Skeletal muscle tissue (tissue), 4 donors: ENCODE measurements around the gene KCNH3. TPM values are rescaled to one million over a fixed set of nuclear protein-coding genes. Genes with fewer than 3 reads are reported as not detected.

ENCODE experiments used
- H3K27ac ChIP-seq: one replicate; pipeline ENCODE4 v1.7.0; 2013; ENCODE audit warnings: mild to moderate bottlenecking, low read depth, low read length, inconsistent platforms
- H3K27me3 ChIP-seq, 3 donors: one replicate each; pipeline ENCODE4 v1.7.0; 2013; ENCODE audit warnings: low read length in 3 of 3; ENCODE audit not compliant: control insufficient read depth in 3 of 3, insufficient read depth in 3 of 3
- H3K36me3 ChIP-seq, 3 donors: one replicate each; pipeline ENCODE4 v1.7.0; 2013; ENCODE audit warnings: low read length in 3 of 3; ENCODE audit not compliant: control insufficient read depth in 3 of 3, insufficient read depth in 3 of 3
- H3K4me1 ChIP-seq, 3 donors: one replicate each; pipeline ENCODE4 v1.7.0; 2013; ENCODE audit warnings: low read length in 3 of 3, mild to moderate bottlenecking in 3 of 3; ENCODE audit not compliant: control insufficient read depth in 3 of 3, insufficient read depth in 3 of 3
- H3K4me3 ChIP-seq, 3 donors: one replicate each; pipeline ENCODE4 v1.7.0; 2013; ENCODE audit warnings: low read length in 3 of 3
- H3K9ac ChIP-seq, 3 donors: one replicate each; pipeline ENCODE4 v1.7.0; 2013; ENCODE audit warnings: low read length in 3 of 3, mild to moderate bottlenecking in 3 of 3, moderate library complexity in 2 of 3, low read depth in 1 of 3
- H3K9me3 ChIP-seq, 3 donors: one replicate each; pipeline ENCODE4 v1.7.0; 2013; ENCODE audit warnings: low read length in 3 of 3; ENCODE audit not compliant: control insufficient read depth in 3 of 3
- total RNA-seq: library from RNA; depleted of rRNA; stranded (reverse); fragments of >200 nt; gene quantifications from one replicate; pipeline ENCODE4 v1.2.3, GENCODE V29; 2014
- donor health status: Osteomylitis.

The KCNH3 gene
- total RNA-seq, 1 donor from 2014 or later, result 0.52 TPM

DNA sequence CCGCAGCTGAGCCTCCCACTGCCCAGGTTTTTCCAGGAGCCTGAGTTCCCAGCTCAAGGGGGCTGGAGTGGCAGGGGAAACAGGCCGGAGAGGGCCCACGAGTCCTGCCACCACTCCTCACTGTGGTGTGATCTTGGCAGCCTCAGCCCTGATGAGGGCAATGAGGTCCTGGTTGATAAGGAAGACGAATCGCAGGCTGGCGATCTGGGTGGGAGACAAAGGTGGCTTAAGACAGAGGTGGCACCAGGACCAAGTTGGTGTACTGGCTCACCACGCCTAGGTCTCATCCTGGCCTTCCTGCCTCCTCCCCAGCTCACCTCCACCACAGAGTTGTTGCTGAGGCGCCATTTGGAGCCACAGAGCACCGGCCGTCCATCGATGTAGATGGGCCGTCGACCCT lies 19.7 kb downstream of the KCNH3 start:
- Histone ChIP-seq H3K9ac (peak overlapping the region in 1 of 3 donors; percentile 16), H3K27ac (no peak overlapping the region), H3K9me3 (no peaks in the 10 kb centered on the region), H3K36me3 (peaks cover 68 to 76% (median 70%) of the 10 kb centered on the region in 3 donors), H3K4me3 (no peak overlapping the region), H3K27me3 (no peaks in the 10 kb centered on the region), H3K4me1 (peaks cover under 1 to 5% (median 3%) of the 10 kb centered on the region in 3 donors)

DNA sequence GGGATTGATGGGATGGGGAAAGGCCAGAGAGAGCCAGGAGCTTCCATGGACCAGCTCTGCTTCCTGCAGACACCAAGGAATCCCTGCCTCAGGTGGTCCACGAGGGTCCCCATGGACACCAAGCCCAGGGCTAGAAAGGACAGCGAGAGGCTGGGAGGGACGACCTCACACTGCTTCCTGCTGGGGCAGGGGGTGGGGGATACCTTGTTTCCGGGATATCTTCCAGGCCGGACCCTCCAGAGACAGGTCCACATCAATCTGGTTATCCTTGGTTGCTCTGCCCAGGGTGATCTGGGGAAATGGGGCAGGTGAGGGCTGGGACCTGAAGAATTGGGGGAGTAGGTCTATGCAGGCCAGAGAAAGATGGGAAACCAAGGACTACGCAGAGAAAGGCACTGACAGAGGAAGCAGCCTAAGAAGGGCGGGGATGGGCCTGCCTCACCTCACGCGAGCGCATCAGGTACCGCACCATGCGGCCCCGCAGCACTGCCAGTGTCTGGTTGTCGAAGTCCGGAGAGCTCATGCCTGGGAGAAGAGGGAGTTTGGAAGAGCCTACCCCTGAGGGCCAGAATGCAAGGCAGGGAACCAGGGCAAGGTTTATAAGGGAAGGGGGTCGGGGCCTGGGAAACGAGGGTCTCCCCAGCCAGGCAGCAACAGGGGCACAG lies 20.3 kb downstream of the KCNH3 start:
- Histone ChIP-seq H3K4me3 (no peak overlapping the region), H3K27ac (no peak overlapping the region), H3K4me1 (peaks cover 6 to 12% (median 8%) of the 10 kb centered on the region in 3 donors), H3K9me3 (no peaks in the 10 kb centered on the region), H3K27me3 (no peaks in the 10 kb centered on the region), H3K9ac (peak overlapping the region in 1 of 3 donors; percentile 3), H3K36me3 (peaks cover 74 to 82% (median 76%) of the 10 kb centered on the region in 3 donors)

DNA sequence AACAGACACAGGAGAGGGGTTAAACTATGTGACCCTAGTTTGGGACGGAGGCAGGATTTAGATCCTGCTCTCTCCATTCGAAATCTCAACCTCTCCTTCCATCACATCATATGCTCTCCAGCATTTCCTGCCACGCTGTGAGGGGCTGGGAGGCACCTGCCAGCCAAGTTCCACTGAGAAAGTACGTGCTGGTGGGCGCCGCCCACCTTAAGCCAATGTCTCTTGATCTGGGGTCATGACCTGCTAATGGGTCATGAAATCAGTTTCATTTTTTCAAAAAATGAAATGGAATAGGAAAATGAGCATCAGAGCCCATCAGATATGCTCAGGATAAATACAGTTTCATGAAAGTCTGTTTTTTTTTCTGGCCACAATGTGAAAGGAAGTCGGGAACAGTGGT lies 21.9 kb downstream of the KCNH3 start:
- H3K9me3 ChIP-seq, result no peaks in the 10 kb centered on the region
- no peak overlapping the region for H3K9ac ChIP-seq
- peaks cover 80 to 91% (median 82%) of the 10 kb centered on the region in 3 donors for H3K36me3 ChIP-seq
- H3K4me1 ChIP-seq, result peaks cover 21 to 27% (median 23%) of the 10 kb centered on the region in 3 donors
- no peak overlapping the region for H3K4me3 ChIP-seq
- H3K27me3 ChIP-seq, result no peaks in the 10 kb centered on the region
- H3K27ac ChIP-seq, result no peak overlapping the region

DNA sequence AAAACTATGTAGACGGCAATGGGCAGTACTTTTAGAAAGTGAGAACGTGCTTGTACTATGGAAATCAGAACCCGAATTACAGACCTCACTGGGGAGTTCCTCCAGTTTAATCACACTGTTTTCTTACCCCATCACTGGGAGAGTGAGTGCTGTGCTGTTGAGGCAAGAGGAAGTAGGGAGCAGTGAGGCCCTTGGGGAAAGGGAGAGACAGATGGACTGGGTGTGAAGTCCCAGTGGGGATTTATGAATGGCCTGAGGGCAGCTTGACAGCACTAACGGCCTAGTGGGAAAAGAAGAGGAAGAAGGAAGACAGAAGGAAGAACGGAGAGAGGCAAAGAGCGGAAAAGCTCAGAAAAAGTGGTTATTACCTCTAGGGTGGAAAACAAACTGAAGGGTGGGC lies 23.4 kb downstream of the KCNH3 start:
- Histone ChIP-seq H3K4me1 (peaks cover 37 to 42% (median 37%) of the 10 kb centered on the region in 3 donors), H3K4me3 (no peak overlapping the region), H3K27ac (no peak overlapping the region), H3K9ac (no peak overlapping the region), H3K9me3 (no peaks in the 10 kb centered on the region), H3K36me3 (peaks cover 70 to 77% (median 73%) of the 10 kb centered on the region in 3 donors), H3K27me3 (no peaks in the 10 kb centered on the region)

DNA sequence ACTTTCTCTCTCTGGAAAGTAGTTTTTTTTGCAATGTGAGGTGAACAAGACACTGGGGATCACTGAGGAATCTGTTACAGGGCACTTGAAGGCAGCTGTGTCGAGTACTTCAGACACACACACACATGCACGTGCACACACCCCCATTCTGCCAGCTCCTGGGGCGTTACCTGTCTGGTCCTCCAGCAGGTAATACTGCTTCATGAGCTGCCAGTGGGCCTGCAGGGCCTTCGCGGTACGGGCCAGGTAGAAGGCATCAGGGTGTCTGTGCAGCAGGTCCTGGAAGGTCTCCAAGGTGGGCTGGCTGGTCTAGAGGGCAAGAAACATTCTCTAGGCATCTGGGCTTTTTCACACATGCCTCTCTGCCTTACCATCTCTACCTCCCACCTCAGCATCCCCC lies 24.0 kb downstream of the KCNH3 start:
- Histone ChIP-seq H3K9me3 (no peaks in the 10 kb centered on the region), H3K4me3 (no peak overlapping the region)

DNA sequence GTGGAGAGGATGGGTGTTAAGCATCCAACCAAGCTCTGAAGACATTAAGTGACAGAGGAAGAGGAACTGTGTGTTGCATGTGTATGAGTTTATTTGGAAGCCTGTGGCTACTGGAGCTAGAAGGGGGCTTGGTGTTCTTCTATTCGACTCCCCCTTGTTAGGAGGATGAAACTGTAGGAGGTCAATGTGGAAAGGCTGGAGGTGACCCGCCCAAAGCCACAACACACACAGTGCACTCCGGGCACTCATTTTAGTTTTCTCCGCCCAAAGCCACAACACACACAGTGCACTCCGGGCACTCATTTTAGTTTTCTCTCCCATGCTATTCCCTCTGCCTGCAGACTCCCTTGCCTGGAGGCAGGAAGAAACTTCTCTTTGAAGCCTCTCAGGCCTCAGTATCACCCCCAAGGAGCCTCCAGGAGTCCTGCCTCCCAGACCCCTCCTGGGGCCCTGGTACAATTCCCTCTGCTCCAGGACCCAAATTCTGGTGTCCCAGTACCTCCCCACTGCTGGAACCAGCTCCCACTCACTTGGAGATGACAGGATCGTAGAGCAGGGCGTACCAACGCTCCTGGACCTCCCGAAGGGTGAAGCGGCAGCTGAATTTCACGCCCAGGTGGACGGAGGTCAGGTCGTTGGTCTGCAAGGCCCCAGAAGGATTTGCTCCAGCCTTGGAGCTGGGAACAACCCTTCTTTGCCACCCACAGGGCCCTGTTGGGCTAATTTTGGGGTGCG lies 25.3 kb downstream of the KCNH3 start:
- Histone ChIP-seq H3K9ac (peak overlapping the region; percentile 36 to 77 (median 69)), H3K9me3 (no peaks in the 10 kb centered on the region), H3K27me3 (no peaks in the 10 kb centered on the region), H3K4me3 (peak overlapping the region; percentile 60 to 71 (median 68)), H3K27ac (peak overlapping the region; percentile 94), H3K4me1 (peaks cover 45 to 58% (median 48%) of the 10 kb centered on the region in 3 donors), H3K36me3 (peaks cover 52 to 59% (median 56%) of the 10 kb centered on the region in 3 donors)

More for the DNA sequence above, 24.0 kb downstream of the KCNH3 start:
- Histone ChIP-seq H3K36me3 (peaks cover 64 to 72% (median 68%) of the 10 kb centered on the region in 3 donors), H3K9ac (peak overlapping the region in 1 of 3 donors; percentile 50), H3K27me3 (no peaks in the 10 kb centered on the region), H3K4me1 (peaks cover 39 to 48% (median 40%) of the 10 kb centered on the region in 3 donors), H3K27ac (no peak overlapping the region)

DNA sequence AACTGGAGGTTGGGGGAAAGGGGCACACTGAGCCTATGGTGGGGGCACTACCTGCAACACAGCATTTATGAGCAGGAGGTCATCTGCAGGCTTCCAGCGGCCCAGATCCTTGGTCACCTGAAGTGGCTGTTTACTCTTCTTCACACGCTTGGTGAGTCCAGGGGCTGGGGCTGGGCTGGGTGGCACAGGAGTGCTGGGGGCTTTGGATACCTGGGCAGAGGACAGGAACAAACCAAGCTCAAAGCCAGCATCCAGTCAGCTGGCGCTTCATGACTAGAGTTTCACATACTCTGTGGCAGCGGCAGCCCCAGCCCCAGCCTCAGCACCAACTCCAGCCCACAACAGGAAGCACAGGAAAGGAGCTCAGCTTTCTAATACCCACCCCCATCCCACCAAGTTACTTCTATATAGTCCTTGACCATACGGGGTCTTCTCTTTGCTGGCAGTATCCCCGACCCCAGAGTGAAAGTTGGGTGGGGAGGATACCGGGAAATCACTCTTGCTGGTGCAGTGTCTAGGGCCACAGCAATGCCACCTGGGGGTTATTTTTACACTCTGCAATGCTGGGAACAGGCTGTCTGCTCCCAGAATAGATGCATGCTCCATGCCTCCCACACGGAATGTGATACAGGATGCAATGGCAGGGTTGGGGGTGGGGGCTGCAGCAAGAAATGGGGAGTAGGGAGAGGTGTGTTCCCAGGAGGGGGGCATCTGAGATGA lies 26.0 kb downstream of the KCNH3 start:
- no peaks in the 10 kb centered on the region for H3K27me3 ChIP-seq
- H3K9me3 ChIP-seq, result no peaks in the 10 kb centered on the region
- H3K4me3 ChIP-seq, result peak overlapping the region; percentile 60 to 71 (median 68)
- peak overlapping the region; percentile 36 to 77 (median 69) for H3K9ac ChIP-seq
- peak overlapping the region; percentile 94 for H3K27ac ChIP-seq
- H3K4me1 ChIP-seq, result peaks cover 45 to 59% (median 48%) of the 10 kb centered on the region in 3 donors
- H3K36me3 ChIP-seq, result peaks cover 45 to 52% (median 49%) of the 10 kb centered on the region in 3 donors

DNA sequence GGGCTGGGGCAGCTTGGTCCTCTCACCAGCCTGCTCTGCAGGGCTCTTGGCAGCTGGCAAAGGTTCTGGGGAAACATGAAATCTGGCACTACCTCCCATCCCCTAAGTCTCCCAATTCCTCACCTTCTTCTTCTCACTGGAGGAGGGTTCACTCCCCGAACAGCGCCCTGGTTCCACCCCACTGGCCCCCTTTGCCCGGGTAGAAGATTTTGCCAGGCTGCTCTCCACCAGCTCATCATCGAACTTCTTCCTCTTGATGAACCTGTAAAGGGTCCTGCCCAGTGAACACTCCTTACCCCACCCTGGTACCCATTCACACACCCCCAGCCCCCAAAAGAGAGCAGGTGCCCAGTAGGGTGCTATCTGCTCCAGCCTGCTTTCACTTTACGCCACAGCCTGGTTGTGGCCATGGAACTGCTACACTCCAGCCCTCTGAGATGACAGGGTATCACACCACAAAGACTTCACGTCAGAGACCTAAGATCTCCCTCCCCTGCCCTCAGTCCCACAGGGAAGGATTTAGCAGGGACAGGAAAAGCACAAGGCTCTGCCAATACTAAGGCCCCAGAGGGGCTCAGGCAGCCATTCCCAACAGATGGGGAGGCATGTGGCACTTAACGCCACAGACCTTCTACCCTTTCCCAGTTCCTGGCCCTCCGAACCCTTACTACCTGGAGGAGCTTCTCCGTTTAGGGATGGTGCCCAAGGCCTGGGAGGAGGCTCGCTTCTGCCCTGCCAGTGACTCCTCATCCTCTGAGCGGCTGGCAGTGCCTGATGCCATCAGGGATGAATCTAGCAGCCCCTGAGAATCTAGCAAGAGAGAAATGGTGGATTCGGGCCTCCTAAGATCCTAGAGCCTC lies 26.8 kb downstream of the KCNH3 start:
- Histone ChIP-seq H3K9ac (peak overlapping the region in 2 of 3 donors; percentile 63 to 77), H3K27ac (peak overlapping the region; percentile 94)

DNA sequence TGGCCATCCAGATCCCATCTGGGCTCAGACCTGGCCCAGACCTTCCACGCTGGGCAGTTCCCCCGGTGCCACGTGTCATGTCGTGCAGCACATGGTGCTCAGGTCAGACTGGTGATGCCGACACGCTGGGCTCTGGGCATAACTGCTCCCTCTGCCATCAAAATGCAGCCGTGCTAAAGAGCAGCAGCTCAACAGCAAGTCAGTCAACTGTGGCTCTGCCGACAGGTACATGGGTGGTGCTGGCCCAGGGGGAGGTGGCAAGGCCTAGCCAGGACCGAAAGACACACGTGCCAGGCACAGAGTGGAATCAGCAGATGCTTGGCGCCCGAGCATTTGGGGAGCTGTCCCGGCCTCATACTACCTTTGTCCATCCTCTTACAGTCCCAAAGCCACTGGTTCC lies 27.5 kb downstream of the KCNH3 start:
- peaks cover 30 to 37% (median 36%) of the 10 kb centered on the region in 3 donors for H3K36me3 ChIP-seq
- H3K4me3 ChIP-seq, result peak overlapping the region; percentile 78 to 100 (median 97)
- peak overlapping the region; percentile 95 to 99 (median 97) for H3K9ac ChIP-seq
- no peaks in the 10 kb centered on the region for H3K9me3 ChIP-seq
- H3K27ac ChIP-seq, result peak overlapping the region; percentile 94
- H3K4me1 ChIP-seq, result peaks cover 48 to 72% (median 52%) of the 10 kb centered on the region in 3 donors
- H3K27me3 ChIP-seq, result no peaks in the 10 kb centered on the region

More for the DNA sequence above, 26.8 kb downstream of the KCNH3 start:
- peaks cover 37 to 44% (median 42%) of the 10 kb centered on the region in 3 donors for H3K36me3 ChIP-seq
- peak overlapping the region; percentile 60 to 71 (median 68) for H3K4me3 ChIP-seq
- no peaks in the 10 kb centered on the region for H3K9me3 ChIP-seq
- H3K27me3 ChIP-seq, result no peaks in the 10 kb centered on the region
- peaks cover 48 to 65% (median 50%) of the 10 kb centered on the region in 3 donors for H3K4me1 ChIP-seq
